Adrenal gland (tissue), 5 donors: ENCODE results near the gene RBM19.

Experiments used
- CTCF ChIP-seq, 6 experiments: fragments of 450-650 bp in 4 of 6; fragments of 200-600 bp in 2 of 6; sonication (generic) in 1 of 6; IDR thresholded peaks; 1 replicate in 5 of 6; 2 replicates in 1 of 6; pipeline versions ENCODE4 v1.5.1 to v1.8.0; 2016 to 2021; ENCODE audit warnings: antibody characterized with exemption in 6 of 6, mild to moderate bottlenecking in 2 of 6, moderate library complexity in 1 of 6
- POLR2A ChIP-seq, 2 donors: fragments of 450-650 bp; IDR thresholded peaks; one replicate each; pipeline ENCODE4 v1.6.1; 2017; ENCODE audit warnings: antibody characterized with exemption in 2 of 2, mild to moderate bottlenecking in 2 of 2, moderate library complexity in 1 of 2
- donor health status: DM: no; HTN: no; CAD: no.

- no peak for TF ChIP-seq POLR2A (IDR thresholded peaks at IDR 0.05)
- TF ChIP-seq CTCF (IDR thresholded peaks at IDR 0.05) = no peak
Measured at GRCh38 chr12:113820309-113820708, 145.8 kb downstream of the RBM19 start.
